Uterus (tissue), 2 donors: ENCODE measurements around the gene GTF2H2C.

ENCODE experiments used
- POLR2A ChIP-seq, 2 donors: fragments of 450-650 bp; IDR thresholded peaks; one replicate each; pipeline ENCODE4 v1.6.1; 2016; ENCODE audit warnings: antibody characterized with exemption in 2 of 2, mild to moderate bottlenecking in 1 of 2, moderate library complexity in 1 of 2
- TF ChIP-seq, protein P1 (sequence below), 4 experiments: fragments of 200-600 bp in 2 of 4; fragments of 450-650 bp in 2 of 4; sonication (generic) in 2 of 4; IDR thresholded peaks; one replicate each; pipeline ENCODE4 v1.5.1; 2016 to 2019; ENCODE audit warnings: antibody characterized with exemption in 4 of 4, mild to moderate bottlenecking in 2 of 4, moderate library complexity in 1 of 4

GRCh38 chr5:69528609-69529008 is 31.4 kb upstream of the GTF2H2C start:
- TF ChIP-seq, protein P1, sequence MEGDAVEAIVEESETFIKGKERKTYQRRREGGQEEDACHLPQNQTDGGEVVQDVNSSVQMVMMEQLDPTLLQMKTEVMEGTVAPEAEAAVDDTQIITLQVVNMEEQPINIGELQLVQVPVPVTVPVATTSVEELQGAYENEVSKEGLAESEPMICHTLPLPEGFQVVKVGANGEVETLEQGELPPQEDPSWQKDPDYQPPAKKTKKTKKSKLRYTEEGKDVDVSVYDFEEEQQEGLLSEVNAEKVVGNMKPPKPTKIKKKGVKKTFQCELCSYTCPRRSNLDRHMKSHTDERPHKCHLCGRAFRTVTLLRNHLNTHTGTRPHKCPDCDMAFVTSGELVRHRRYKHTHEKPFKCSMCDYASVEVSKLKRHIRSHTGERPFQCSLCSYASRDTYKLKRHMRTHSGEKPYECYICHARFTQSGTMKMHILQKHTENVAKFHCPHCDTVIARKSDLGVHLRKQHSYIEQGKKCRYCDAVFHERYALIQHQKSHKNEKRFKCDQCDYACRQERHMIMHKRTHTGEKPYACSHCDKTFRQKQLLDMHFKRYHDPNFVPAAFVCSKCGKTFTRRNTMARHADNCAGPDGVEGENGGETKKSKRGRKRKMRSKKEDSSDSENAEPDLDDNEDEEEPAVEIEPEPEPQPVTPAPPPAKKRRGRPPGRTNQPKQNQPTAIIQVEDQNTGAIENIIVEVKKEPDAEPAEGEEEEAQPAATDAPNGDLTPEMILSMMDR (IDR thresholded peaks at IDR 0.05), result no peak
- no peak for TF ChIP-seq POLR2A (IDR thresholded peaks at IDR 0.05)
